Measurements from ENCODE around the gene STEAP1.
"Not testable (repeated sequence)": the region's sequence is repeated elsewhere in the genome, so short reads cannot be mapped to it uniquely, and the experiment has no call there.

The STEAP1 gene

GRCh38 chr7:90180011-90180585 is 25.8 kb downstream of the STEAP1 start:
- Histone ChIP-seq H3K27me3 (ENCODE audit: insufficient read depth, low read length) (no peaks in the 10 kb centered on the region), H3K4me2 (ENCODE audit: low read length) (no peak overlapping the region), H3K36me3 (ENCODE audit: insufficient read depth, low read length) (no peaks in the 10 kb centered on the region), H3K4me1 (ENCODE audit: insufficient read depth, low read length, severe bottlenecking) (no peaks in the 10 kb centered on the region), H3K9me3 (ENCODE audit: low read length) (0 out of 2 replicates have a peak, but pooled peaks cover 3% of the 10 kb centered on the region), H3K27ac (ENCODE audit: low read depth, low read length, poor library complexity, severe bottlenecking) (no peak overlapping the region), H3K9ac (ENCODE audit: low read length) (no peak overlapping the region), H2AFZ (ENCODE audit: low read length) (no peak overlapping the region), H3F3A (ENCODE audit: insufficient read depth, low read length) (no peaks in the 10 kb centered on the region), H3K4me3 (ENCODE audit: low read depth, low read length, poor library complexity, severe bottlenecking) (no peak overlapping the region), H3K9me2 (ENCODE audit: low read depth, low read length) (no peaks in the 10 kb centered on the region), H4K20me1 (ENCODE audit: insufficient read depth, low read length) (no peaks in the 10 kb centered on the region), H3K79me2 (ENCODE audit: insufficient read depth, low read length) (no peaks in the 10 kb centered on the region)
- no peak for TF ChIP-seq EZH2 (IDR thresholded peaks at IDR 0.05; ENCODE audit: borderline replicate concordance, low read length)
- TF ChIP-seq CTCF (IDR thresholded peaks at IDR 0.05; ENCODE audit: low read length): no peak

DNA sequence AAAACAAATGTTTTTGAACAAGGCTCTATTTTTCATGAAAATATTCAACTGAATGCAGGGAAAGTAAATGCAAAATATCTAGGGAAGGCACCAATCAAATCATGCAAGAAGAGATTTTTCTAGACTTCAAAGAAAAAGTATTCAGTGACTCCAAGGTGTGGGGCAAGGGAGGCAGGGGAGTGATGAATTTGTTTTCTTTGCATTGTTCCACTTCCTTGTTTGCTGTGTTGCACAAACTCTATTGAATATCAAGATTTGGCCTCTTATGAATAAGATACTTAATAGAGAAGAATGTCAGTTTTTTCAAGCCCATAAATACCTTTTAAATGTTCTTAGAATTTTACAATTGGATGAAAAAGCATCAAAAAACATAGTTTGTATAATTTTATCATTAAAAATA is 26.4 kb downstream of the STEAP1 start:
- Histone ChIP-seq H3K9ac (ENCODE audit: low read length) (no peak overlapping the region), H3K27ac (ENCODE audit: low read depth, low read length, poor library complexity, severe bottlenecking) (no peak overlapping the region), H3K27me3 (ENCODE audit: insufficient read depth, low read length) (no peaks in the 10 kb centered on the region), H3K9me2 (ENCODE audit: low read depth, low read length) (no peaks in the 10 kb centered on the region), H3K4me3 (ENCODE audit: low read depth, low read length, poor library complexity, severe bottlenecking) (no peak overlapping the region), H3K4me1 (ENCODE audit: insufficient read depth, low read length, severe bottlenecking) (no peaks in the 10 kb centered on the region), H3K4me2 (ENCODE audit: low read length) (no peak overlapping the region), H4K20me1 (ENCODE audit: insufficient read depth, low read length) (no peaks in the 10 kb centered on the region), H3K9me3 (ENCODE audit: low read length) (0 out of 2 replicates have a peak, but pooled peaks cover 3% of the 10 kb centered on the region), H3K36me3 (ENCODE audit: insufficient read depth, low read length) (no peaks in the 10 kb centered on the region), H3F3A (ENCODE audit: insufficient read depth, low read length) (no peaks in the 10 kb centered on the region), H2AFZ (ENCODE audit: low read length) (no peak overlapping the region), H3K79me2 (ENCODE audit: insufficient read depth, low read length) (no peaks in the 10 kb centered on the region)
- TF ChIP-seq CTCF (IDR thresholded peaks at IDR 0.05; ENCODE audit: low read length) (no peak), EZH2 (IDR thresholded peaks at IDR 0.05; ENCODE audit: borderline replicate concordance, low read length) (no peak)

DNA sequence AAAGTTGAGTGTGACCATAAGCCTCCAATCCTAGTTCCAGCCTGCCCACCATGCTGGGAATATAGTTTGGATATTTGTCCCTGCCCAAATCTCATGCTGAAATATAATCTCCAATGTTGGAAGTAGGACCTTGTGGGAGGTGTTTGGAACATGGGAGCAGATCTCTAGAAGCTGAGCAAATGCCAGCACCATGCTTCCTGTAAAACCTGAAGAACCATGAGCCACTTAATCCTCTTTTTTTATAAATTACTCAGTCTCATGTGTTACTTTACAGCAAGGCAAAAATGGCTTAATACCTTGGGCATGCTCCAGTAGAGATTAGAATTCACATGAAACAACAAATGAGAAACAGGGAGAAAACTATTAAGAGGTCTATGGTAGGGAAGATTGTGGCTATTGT is 27.2 kb downstream of the STEAP1 start:
- Histone ChIP-seq H3K4me1 (ENCODE audit: insufficient read depth, low read length, severe bottlenecking) (no peaks in the 10 kb centered on the region), H3K9ac (ENCODE audit: low read length) (no peak overlapping the region), H3K9me2 (ENCODE audit: low read depth, low read length) (no peaks in the 10 kb centered on the region), H3F3A (ENCODE audit: insufficient read depth, low read length) (no peaks in the 10 kb centered on the region), H4K20me1 (ENCODE audit: insufficient read depth, low read length) (no peaks in the 10 kb centered on the region), H3K27ac (ENCODE audit: low read depth, low read length, poor library complexity, severe bottlenecking) (no peak overlapping the region), H3K27me3 (ENCODE audit: insufficient read depth, low read length) (no peaks in the 10 kb centered on the region), H2AFZ (ENCODE audit: low read length) (no peak overlapping the region), H3K36me3 (ENCODE audit: insufficient read depth, low read length) (no peaks in the 10 kb centered on the region), H3K79me2 (ENCODE audit: insufficient read depth, low read length) (no peaks in the 10 kb centered on the region), H3K4me2 (ENCODE audit: low read length) (no peak overlapping the region), H3K9me3 (ENCODE audit: low read length) (no peaks in the 10 kb centered on the region), H3K4me3 (ENCODE audit: low read depth, low read length, poor library complexity, severe bottlenecking) (no peak overlapping the region)
- no peak for TF ChIP-seq CTCF (IDR thresholded peaks at IDR 0.05; ENCODE audit: low read length)
- no peak for TF ChIP-seq EZH2 (IDR thresholded peaks at IDR 0.05; ENCODE audit: borderline replicate concordance, low read length)

- H3F3A ChIP-seq (ENCODE audit: insufficient read depth, low read length); H2AFZ ChIP-seq (ENCODE audit: low read length); H3K4me3 ChIP-seq (ENCODE audit: low read depth, low read length, poor library complexity, severe bottlenecking); H3K9me2 ChIP-seq (ENCODE audit: low read depth, low read length); H4K20me1 ChIP-seq (ENCODE audit: insufficient read depth, low read length); H3K4me2 ChIP-seq (ENCODE audit: low read length); H3K9me3 ChIP-seq (ENCODE audit: low read length); H3K79me2 ChIP-seq (ENCODE audit: insufficient read depth, low read length); H3K27ac ChIP-seq (ENCODE audit: low read depth, low read length, poor library complexity, severe bottlenecking); H3K9ac ChIP-seq (ENCODE audit: low read length); H3K4me1 ChIP-seq (ENCODE audit: insufficient read depth, low read length, severe bottlenecking); H3K36me3 ChIP-seq (ENCODE audit: insufficient read depth, low read length); H3K27me3 ChIP-seq (ENCODE audit: insufficient read depth, low read length): not testable (repeated sequence)
Observed at GRCh38 chr7:90186290-90186689, 32.0 kb downstream of the STEAP1 start.

Data from OCI-LY1 (cell line).